Transverse colon (tissue), 3 donors: Measurements from ENCODE around the gene CCDC32.

ENCODE experiments used
- EP300 ChIP-seq: sonication (generic); formaldehyde crosslinking; IDR thresholded peaks from one replicate; pipeline ENCODE4 v1.6.1; 2017; ENCODE audit warnings: antibody characterized with exemption, low read depth
- TF ChIP-seq, protein P1 (sequence below), 5 experiments: fragments of 200-600 bp in 3 of 5; fragments of 450-650 bp in 2 of 5; sonication (generic) in 3 of 5; IDR thresholded peaks; 1 replicate in 2 of 5; 2 replicates in 3 of 5; pipeline ENCODE4 v1.5.1; 2016 to 2017; ENCODE audit warnings: antibody characterized with exemption in 5 of 5, inconsistent platforms in 3 of 5, mild to moderate bottlenecking in 2 of 5, moderate library complexity in 1 of 5

DNA sequence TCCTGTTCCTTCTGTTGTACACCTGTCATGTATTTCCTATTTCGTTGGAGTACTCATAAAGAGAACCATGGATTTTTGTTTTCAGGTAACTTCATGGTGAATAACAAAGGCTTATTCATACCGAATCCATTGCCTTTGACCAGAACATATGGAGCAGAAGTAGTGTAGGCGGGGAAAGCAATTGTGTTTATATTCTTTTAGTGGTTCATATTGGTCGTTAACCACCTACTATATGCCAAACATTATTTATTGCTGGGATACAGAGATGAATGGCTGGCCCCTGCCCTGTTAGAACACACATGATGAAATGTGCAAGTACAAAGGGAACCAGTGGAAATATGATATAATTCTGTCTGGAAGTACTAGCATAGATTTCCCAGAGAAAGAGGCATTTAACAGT lies 14.1 kb upstream of the CCDC32 start:
- TF ChIP-seq EP300, result no peak
- TF ChIP-seq, protein P1, sequence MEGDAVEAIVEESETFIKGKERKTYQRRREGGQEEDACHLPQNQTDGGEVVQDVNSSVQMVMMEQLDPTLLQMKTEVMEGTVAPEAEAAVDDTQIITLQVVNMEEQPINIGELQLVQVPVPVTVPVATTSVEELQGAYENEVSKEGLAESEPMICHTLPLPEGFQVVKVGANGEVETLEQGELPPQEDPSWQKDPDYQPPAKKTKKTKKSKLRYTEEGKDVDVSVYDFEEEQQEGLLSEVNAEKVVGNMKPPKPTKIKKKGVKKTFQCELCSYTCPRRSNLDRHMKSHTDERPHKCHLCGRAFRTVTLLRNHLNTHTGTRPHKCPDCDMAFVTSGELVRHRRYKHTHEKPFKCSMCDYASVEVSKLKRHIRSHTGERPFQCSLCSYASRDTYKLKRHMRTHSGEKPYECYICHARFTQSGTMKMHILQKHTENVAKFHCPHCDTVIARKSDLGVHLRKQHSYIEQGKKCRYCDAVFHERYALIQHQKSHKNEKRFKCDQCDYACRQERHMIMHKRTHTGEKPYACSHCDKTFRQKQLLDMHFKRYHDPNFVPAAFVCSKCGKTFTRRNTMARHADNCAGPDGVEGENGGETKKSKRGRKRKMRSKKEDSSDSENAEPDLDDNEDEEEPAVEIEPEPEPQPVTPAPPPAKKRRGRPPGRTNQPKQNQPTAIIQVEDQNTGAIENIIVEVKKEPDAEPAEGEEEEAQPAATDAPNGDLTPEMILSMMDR (IDR thresholded peaks at IDR 0.05), result no peak
